K562 (cell line): Measurements from ENCODE around the gene SH3BP5L. TPM values are rescaled to one million over a fixed set of nuclear protein-coding genes. Genes with fewer than 3 reads are reported as not detected.
A peak's percentile ranks its signal among the peaks of the same experiment; 100 is the strongest.

Source experiments
- CLOCK ChIP-seq: fragments of 250-450 bp; sonication (Bioruptor Pico); IDR thresholded peaks from 2 replicates; pipeline ENCODE4 v1.4.0; 2020; ENCODE audit warnings: mild to moderate bottlenecking, moderate library complexity, borderline replicate concordance
- CREB3 ChIP-seq: fragments of 450-650 bp; conservative IDR thresholded peaks from 2 replicates; pipeline ENCODE4 v1.6.1; 2016; ENCODE audit warnings: missing genetic modification characterization, low read depth, mild to moderate bottlenecking, missing compliant biosample characterization, moderate library complexity
- CREB3L1 ChIP-seq: fragments of 450-650 bp; IDR thresholded peaks from 2 replicates; pipeline ENCODE4 v1.6.1; 2014; ENCODE audit warnings: low read depth, mild to moderate bottlenecking, moderate library complexity, borderline replicate concordance
- FOS ChIP-seq: IDR thresholded peaks from 3 replicates; pipeline ENCODE4 v1.6.1; 2011; ENCODE audit not compliant: insufficient read length; ENCODE audit errors: extremely low read depth
- L3MBTL2 ChIP-seq: fragments of 450-650 bp; IDR thresholded peaks from 2 replicates; pipeline ENCODE4 v1.6.1; 2016; ENCODE audit warnings: mild to moderate bottlenecking, moderate library complexity
- PKNOX1 ChIP-seq: fragments of 450-650 bp; IDR thresholded peaks from 2 replicates; pipeline ENCODE4 v1.6.1; 2016
- RNF219 ChIP-seq: fragments of 250-450 bp; sonication (Bioruptor Pico); IDR thresholded peaks from 2 replicates; pipeline ENCODE4 v1.5.0; 2022; ENCODE audit warnings: mild to moderate bottlenecking
- TCF7L2 ChIP-seq: fragments of 150-350 bp; IDR thresholded peaks from 2 replicates; pipeline ENCODE4 v1.6.1; 2016; ENCODE audit warnings: low read depth, mild to moderate bottlenecking, low read length, moderate library complexity
- TEAD2 ChIP-seq: fragments of 450-650 bp; IDR thresholded peaks from 2 replicates; pipeline ENCODE4 v1.6.1; 2016; ENCODE audit warnings: missing genetic modification characterization, control low read depth, missing compliant biosample characterization
- ZBTB26 ChIP-seq: fragments of 450-650 bp; formaldehyde crosslinking; IDR thresholded peaks from 2 replicates; pipeline ENCODE4 v1.4.0; 2022; ENCODE audit warnings: missing genetic modification characterization
- ZNF277 ChIP-seq: fragments of 250-450 bp; sonication (Bioruptor Pico); IDR thresholded peaks from 2 replicates; pipeline ENCODE4 v1.8.0; 2022; ENCODE audit warnings: inconsistent platforms, mild to moderate bottlenecking, moderate library complexity, borderline replicate concordance
- ZNF347 ChIP-seq: fragments of 450-650 bp; formaldehyde crosslinking; IDR thresholded peaks from 2 replicates; pipeline ENCODE4 v1.4.0; 2020; ENCODE audit warnings: low read depth, mild to moderate bottlenecking, moderate library complexity
- polyA plus RNA-seq, 8 experiments: library from polyadenylated mRNA; depleted of rRNA in 4 of 8; stranded (reverse) in 5 of 8; unstranded in 3 of 8; fragments of >200 nt; fragmentation: Nextera tagmentation in 2 of 8; fragmentation: Illumina TruSeq in 1 of 8; extraction: Ambion mirVana in 2 of 8; extraction: Trizol in 1 of 8; gene quantifications; 2 replicates each; pipeline versions ENCODE4 v1.2.1 to v1.2.3, GENCODE V29; 2011 to 2014; ENCODE audit warnings: inconsistent platforms in 1 of 8, missing spikeins in 1 of 8
- total RNA-seq, 7 experiments: library from RNA; depleted of rRNA in 6 of 7; stranded (reverse); fragments of >200 nt in 6 of 7; fragmentation: Illumina TruSeq in 2 of 7; extraction: Trizol in 2 of 7; gene quantifications; 2 replicates each; pipeline versions ENCODE4 v1.2.1 to v1.2.3, GENCODE V29; 2011 to 2021; ENCODE audit warnings: low replicate concordance in 1 of 7

Gene SH3BP5L
- total and polyA plus RNA-seq, 9 of the 15 experiments (the other 6 are each of a cell fraction or from before 2014, with no cell fraction given) = 1.9 to 26.5 (median 15.8) TPM

GRCh38 chr1:248873993-248874533 is 48.3 kb upstream of the SH3BP5L start (continued):
- no peak for TF ChIP-seq CREB3L1
- no peak for TF ChIP-seq CLOCK
- no peak for TF ChIP-seq PKNOX1
- no peak for TF ChIP-seq RNF219 (CRISPR knock-in tag)
- TF ChIP-seq TEAD2 = no peak
- TF ChIP-seq ZNF277 (CRISPR knock-in tag) = no peak
- TF ChIP-seq ZBTB26 = no peak
- TF ChIP-seq ZNF347 (CRISPR knock-in tag) = no peak
- no peak for TF ChIP-seq CREB3 (tag)
- TF ChIP-seq TCF7L2 = no peak
- peak; percentile 4 for TF ChIP-seq FOS
- no peak for TF ChIP-seq L3MBTL2
